Liver (tissue), 9 donors: ENCODE results near the gene LRMDA. TPM values are rescaled to one million over a fixed set of nuclear protein-coding genes. Genes with fewer than 3 reads are reported as not detected.

Experiments used
- DNase-seq: peaks from one replicate; pipeline ENCODE4 v3.0.0-alpha.2; 2017; ENCODE audit warnings: low spot score
- H3K27ac ChIP-seq, 2 donors: one replicate each; pipeline ENCODE4 v1.7.0; 2013; ENCODE audit warnings: inconsistent platforms in 2 of 2, low read length in 2 of 2, control low read depth in 1 of 2, low read depth in 1 of 2, mild to moderate bottlenecking in 1 of 2
- H3K27me3 ChIP-seq, 4 donors: one replicate each; pipeline versions ENCODE4 v1.6.1 to v1.7.0; 2013; ENCODE audit warnings: low read length in 3 of 4, inconsistent platforms in 1 of 4, mild to moderate bottlenecking in 1 of 4, moderate library complexity in 1 of 4; ENCODE audit not compliant: control insufficient read depth in 4 of 4, insufficient read depth in 4 of 4
- H3K36me3 ChIP-seq, 4 donors: one replicate each; pipeline versions ENCODE4 v1.6.1 to v1.7.0; 2013; ENCODE audit warnings: low read length in 3 of 4, mild to moderate bottlenecking in 3 of 4, low read depth in 1 of 4, moderate library complexity in 1 of 4; ENCODE audit not compliant: control insufficient read depth in 4 of 4, insufficient read depth in 3 of 4
- H3K4me1 ChIP-seq, 4 donors: one replicate each; pipeline versions ENCODE4 v1.6.1 to v1.7.0; 2013; ENCODE audit warnings: low read length in 3 of 4, mild to moderate bottlenecking in 3 of 4, moderate library complexity in 1 of 4; ENCODE audit not compliant: control insufficient read depth in 4 of 4, insufficient read depth in 4 of 4
- H3K4me3 ChIP-seq, 3 donors: one replicate each; pipeline versions ENCODE4 v1.6.1 to v1.7.0; 2013; ENCODE audit warnings: low read length in 3 of 3, control low read depth in 1 of 3, low read depth in 1 of 3, mild to moderate bottlenecking in 1 of 3
- H3K9ac ChIP-seq, 2 donors: one replicate each; pipeline ENCODE4 v1.7.0; 2013; ENCODE audit warnings: low read length in 2 of 2, mild to moderate bottlenecking in 2 of 2, moderate library complexity in 2 of 2, control low read depth in 1 of 2, low read depth in 1 of 2
- H3K9me3 ChIP-seq, 4 donors: one replicate each; pipeline versions ENCODE4 v1.6.1 to v1.7.0; 2013; ENCODE audit warnings: low read length in 3 of 4; ENCODE audit not compliant: control insufficient read depth in 4 of 4
- EGR1 ChIP-seq, 2 donors: IDR thresholded peaks; 2 replicates each; pipeline ENCODE4 v1.6.1; 2016 to 2018; ENCODE audit warnings: antibody characterized with exemption in 2 of 2, low read depth in 2 of 2
- FOXA1 ChIP-seq: IDR thresholded peaks from 2 replicates; pipeline ENCODE4 v1.6.1; 2016; ENCODE audit warnings: antibody characterized with exemption
- FOXA2 ChIP-seq: IDR thresholded peaks from 2 replicates; pipeline ENCODE4 v1.6.1; 2016; ENCODE audit warnings: antibody characterized with exemption
- GABPA ChIP-seq, 2 donors: IDR thresholded peaks in 1 of 2; conservative IDR thresholded peaks in 1 of 2; 2 replicates each; pipeline ENCODE4 v1.6.1; 2016; ENCODE audit warnings: antibody characterized with exemption in 2 of 2, mild to moderate bottlenecking in 1 of 2, moderate library complexity in 1 of 2
- HNF4G ChIP-seq: IDR thresholded peaks from 2 replicates; pipeline ENCODE4 v1.6.1; 2016; ENCODE audit warnings: antibody characterized with exemption
- JUND ChIP-seq, 2 donors: IDR thresholded peaks; 2 replicates each; pipeline ENCODE4 v1.6.1; 2016; ENCODE audit warnings: antibody characterized with exemption in 2 of 2
- MAX ChIP-seq: IDR thresholded peaks from 2 replicates; pipeline ENCODE4 v1.6.1; 2016; ENCODE audit warnings: antibody characterized with exemption
- NR2F2 ChIP-seq: IDR thresholded peaks from 2 replicates; pipeline ENCODE4 v1.6.1; 2016; ENCODE audit warnings: antibody characterized with exemption
- RAD21 ChIP-seq, 2 donors: IDR thresholded peaks; 2 replicates each; pipeline ENCODE4 v1.6.1; 2016; ENCODE audit warnings: antibody characterized with exemption in 2 of 2, mild to moderate bottlenecking in 2 of 2
- RXRA ChIP-seq, 2 donors: IDR thresholded peaks; 2 replicates each; pipeline ENCODE4 v1.6.1; 2017 to 2018; ENCODE audit warnings: antibody characterized with exemption in 2 of 2, mild to moderate bottlenecking in 1 of 2
- SP1 ChIP-seq: IDR thresholded peaks from 2 replicates; pipeline ENCODE4 v1.6.1; 2018; ENCODE audit warnings: antibody characterized with exemption, mild to moderate bottlenecking
- TAF1 ChIP-seq: conservative IDR thresholded peaks from 2 replicates; pipeline ENCODE4 v1.6.1; 2016; ENCODE audit warnings: antibody characterized with exemption, mild to moderate bottlenecking
- YY1 ChIP-seq: IDR thresholded peaks from 2 replicates; pipeline ENCODE4 v1.6.1; 2016; ENCODE audit warnings: antibody characterized with exemption, mild to moderate bottlenecking
- WGBS: extraction: QIAGEN DNeasy Blood & Tissue Kit; methylation state at CpG from one replicate; pipeline ENCODE4 v1.1.7; 2013; 5-methylcytosine and 5-hydroxymethylcytosine counted together
- polyA plus RNA-seq, 2 donors: library from polyadenylated mRNA; stranded (reverse) in 1 of 2; unstranded in 1 of 2; fragments of 200-250 nt in 1 of 2; fragments of >200 nt in 1 of 2; fragmentation: Nextera tagmentation in 1 of 2; extraction: Ambion mirVana in 1 of 2; gene quantifications; one replicate each; pipeline versions ENCODE4 v1.2.1 to v1.2.3, GENCODE V29; 2013 to 2015
- total RNA-seq, 2 donors: library from RNA; depleted of rRNA; stranded (reverse); fragments of >200 nt; gene quantifications; one replicate each; pipeline ENCODE4 v1.2.3, GENCODE V29; 2014
- TF ChIP-seq, protein P1 (sequence below): fragments of 150-350 bp; IDR thresholded peaks from 2 replicates; pipeline ENCODE4 v1.5.1; 2017; ENCODE audit warnings: improper control_type of control experiment, low read depth, low read length; ENCODE audit not compliant: missing input control
- TF ChIP-seq, protein P2 (sequence below): IDR thresholded peaks from 2 replicates; pipeline ENCODE4 v1.6.1; 2016; ENCODE audit warnings: antibody characterized with exemption
- TF ChIP-seq, protein P3 (sequence below): IDR thresholded peaks from 2 replicates; pipeline ENCODE4 v1.6.1; 2016; ENCODE audit warnings: antibody characterized with exemption
- donor health status: healthy.
- donor health status: healthy.
- donor health status: healthy.
- donor health status: healthy.
- donor health status: healthy.

The LRMDA gene
- total and polyA plus RNA-seq, 4 donors = 7.9 to 15.8 (median 11.3) TPM

DNA sequence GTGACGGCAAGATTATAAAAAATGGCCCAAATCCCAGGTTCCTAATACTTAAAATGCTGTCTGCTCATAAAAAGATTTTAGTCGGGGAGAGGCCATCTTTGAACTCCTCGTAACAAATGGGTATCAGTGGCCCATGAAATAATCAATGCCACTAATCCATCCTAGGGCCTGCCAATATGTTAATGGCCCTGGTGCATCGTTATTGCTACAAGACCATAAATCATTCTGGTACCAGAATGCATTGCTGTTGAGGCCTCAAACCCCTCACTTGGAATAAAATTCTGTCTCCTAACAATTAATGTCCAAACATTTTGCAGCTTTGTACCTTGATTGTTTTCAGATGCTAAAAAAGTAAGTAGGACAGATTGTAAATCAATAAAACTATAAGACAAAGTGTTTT is 290.6 kb downstream of the LRMDA start (continued):
- TF ChIP-seq, protein P1, sequence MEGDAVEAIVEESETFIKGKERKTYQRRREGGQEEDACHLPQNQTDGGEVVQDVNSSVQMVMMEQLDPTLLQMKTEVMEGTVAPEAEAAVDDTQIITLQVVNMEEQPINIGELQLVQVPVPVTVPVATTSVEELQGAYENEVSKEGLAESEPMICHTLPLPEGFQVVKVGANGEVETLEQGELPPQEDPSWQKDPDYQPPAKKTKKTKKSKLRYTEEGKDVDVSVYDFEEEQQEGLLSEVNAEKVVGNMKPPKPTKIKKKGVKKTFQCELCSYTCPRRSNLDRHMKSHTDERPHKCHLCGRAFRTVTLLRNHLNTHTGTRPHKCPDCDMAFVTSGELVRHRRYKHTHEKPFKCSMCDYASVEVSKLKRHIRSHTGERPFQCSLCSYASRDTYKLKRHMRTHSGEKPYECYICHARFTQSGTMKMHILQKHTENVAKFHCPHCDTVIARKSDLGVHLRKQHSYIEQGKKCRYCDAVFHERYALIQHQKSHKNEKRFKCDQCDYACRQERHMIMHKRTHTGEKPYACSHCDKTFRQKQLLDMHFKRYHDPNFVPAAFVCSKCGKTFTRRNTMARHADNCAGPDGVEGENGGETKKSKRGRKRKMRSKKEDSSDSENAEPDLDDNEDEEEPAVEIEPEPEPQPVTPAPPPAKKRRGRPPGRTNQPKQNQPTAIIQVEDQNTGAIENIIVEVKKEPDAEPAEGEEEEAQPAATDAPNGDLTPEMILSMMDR = no peak
- TF ChIP-seq GABPA (IDR thresholded peaks at IDR 0.05 in 1 of 2, conservative IDR thresholded peaks at IDR 0.05 in 1 of 2) = no peak

DNA sequence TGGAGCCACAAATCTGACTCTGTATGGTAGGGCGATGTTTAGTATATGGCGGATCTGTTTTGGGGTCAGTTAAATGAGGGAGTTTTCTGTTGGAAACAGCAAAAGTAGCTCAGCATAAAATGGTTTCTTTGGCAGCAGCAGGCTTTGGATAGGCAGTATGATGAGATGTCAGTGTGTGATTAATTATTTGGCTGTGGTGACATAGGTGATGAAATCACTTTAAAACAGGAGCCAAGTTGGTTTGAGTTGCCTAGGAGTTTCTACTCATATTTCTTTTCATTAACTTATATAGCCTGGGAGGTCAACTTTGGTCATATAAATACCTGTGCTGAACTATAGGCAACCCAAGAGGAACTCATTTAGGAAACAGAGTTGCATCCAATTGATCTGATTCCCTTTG is 291.2 kb downstream of the LRMDA start:
- H3K27ac ChIP-seq = no peak overlapping the region

DNA sequence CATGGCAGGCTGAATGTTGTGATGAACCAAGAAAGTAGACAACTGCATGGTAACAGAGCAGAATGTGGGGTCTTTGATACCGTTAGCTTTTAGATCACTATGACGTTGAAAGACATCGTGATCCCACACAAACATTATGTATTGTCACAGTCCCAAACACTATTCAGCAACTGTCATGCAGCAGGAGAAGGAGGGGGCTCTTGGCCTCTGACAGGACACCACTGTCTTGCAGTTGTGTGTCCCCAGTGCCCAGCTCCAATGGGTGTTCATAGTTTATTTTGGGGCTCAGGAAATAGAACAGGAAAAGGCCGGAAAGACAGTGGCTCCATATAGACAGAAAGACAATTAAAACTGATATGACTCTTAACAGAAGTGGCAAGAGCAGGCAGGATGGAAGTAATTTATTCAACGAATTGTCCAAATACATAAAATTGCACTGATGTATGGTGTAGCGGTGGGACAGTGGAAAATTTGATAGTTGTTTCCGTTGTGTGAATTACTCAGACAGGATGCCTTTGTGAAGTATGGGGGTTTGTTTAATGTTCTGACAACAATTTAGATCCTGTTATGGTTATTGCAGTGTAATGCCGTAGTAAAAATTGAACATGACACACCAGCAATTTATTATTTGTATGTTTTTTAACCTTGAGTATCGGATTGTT is 292.0 kb downstream of the LRMDA start:
- no peak for DNase-seq
- 85% methylated on average over 9 of the region's 9 CpGs for WGBS
- Histone ChIP-seq H3K4me1 (peaks cover 4 to 15% (median 10%) of the 10 kb centered on the region in 4 donors), H3K27me3 (no peaks in the 10 kb centered on the region), H3K36me3 (no peaks in the 10 kb centered on the region), H3K9me3 (no peaks in the 10 kb centered on the region), H3K4me3 (no peak overlapping the region), H3K27ac (peak overlapping the region in 1 of 2 donors; percentile 21), H3K9ac (no peak overlapping the region)
- no peak for TF ChIP-seq TAF1
- TF ChIP-seq EGR1 (IDR thresholded peaks at IDR 0.05; ENCODE audit: low read depth in 2 of 2) = no peak
- no peak for TF ChIP-seq HNF4G
- TF ChIP-seq MAX = no peak
- no peak for TF ChIP-seq NR2F2
- TF ChIP-seq RAD21 (IDR thresholded peaks at IDR 0.05) = peak in 1 of 2 donors; percentile 6
- TF ChIP-seq FOXA1 = no peak
- peak in 1 of 2 donors; percentile 7 for TF ChIP-seq JUND (IDR thresholded peaks at IDR 0.05)

More for the DNA sequence above, 291.2 kb downstream of the LRMDA start:
- no peaks in the 10 kb centered on the region for H3K36me3 ChIP-seq
- no peak overlapping the region for H3K9ac ChIP-seq
- H3K27me3 ChIP-seq = no peaks in the 10 kb centered on the region
- H3K9me3 ChIP-seq = no peaks in the 10 kb centered on the region
- peaks cover 6 to 19% (median 11%) of the 10 kb centered on the region in 4 donors for H3K4me1 ChIP-seq
- no peak for TF ChIP-seq TAF1
- no peak for TF ChIP-seq FOXA2
- no peak for TF ChIP-seq MAX
- no peak for TF ChIP-seq NR2F2
- TF ChIP-seq, protein P2, sequence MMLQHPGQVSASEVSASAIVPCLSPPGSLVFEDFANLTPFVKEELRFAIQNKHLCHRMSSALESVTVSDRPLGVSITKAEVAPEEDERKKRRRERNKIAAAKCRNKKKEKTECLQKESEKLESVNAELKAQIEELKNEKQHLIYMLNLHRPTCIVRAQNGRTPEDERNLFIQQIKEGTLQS = no peak
- no peak for TF ChIP-seq FOXA1
- TF ChIP-seq, protein P3, sequence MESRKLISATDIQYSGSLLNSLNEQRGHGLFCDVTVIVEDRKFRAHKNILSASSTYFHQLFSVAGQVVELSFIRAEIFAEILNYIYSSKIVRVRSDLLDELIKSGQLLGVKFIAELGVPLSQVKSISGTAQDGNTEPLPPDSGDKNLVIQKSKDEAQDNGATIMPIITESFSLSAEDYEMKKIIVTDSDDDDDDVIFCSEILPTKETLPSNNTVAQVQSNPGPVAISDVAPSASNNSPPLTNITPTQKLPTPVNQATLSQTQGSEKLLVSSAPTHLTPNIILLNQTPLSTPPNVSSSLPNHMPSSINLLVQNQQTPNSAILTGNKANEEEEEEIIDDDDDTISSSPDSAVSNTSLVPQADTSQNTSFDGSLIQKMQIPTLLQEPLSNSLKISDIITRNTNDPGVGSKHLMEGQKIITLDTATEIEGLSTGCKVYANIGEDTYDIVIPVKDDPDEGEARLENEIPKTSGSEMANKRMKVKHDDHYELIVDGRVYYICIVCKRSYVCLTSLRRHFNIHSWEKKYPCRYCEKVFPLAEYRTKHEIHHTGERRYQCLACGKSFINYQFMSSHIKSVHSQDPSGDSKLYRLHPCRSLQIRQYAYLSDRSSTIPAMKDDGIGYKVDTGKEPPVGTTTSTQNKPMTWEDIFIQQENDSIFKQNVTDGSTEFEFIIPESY = no peak
- TF ChIP-seq RXRA (IDR thresholded peaks at IDR 0.05) = no peak
- no peak for TF ChIP-seq RAD21 (IDR thresholded peaks at IDR 0.05)
- no peak for TF ChIP-seq YY1
- TF ChIP-seq HNF4G = no peak
- TF ChIP-seq SP1 = no peak
- 98% methylated on average over 2 of the region's 2 CpGs for WGBS
- no peak for DNase-seq
- H3K4me3 ChIP-seq = no peak overlapping the region
